ENCODE measurements around the gene TM4SF18.
"Not testable (repeated sequence)": the region's sequence is repeated elsewhere in the genome, so short reads cannot be mapped to it uniquely, and the experiment has no call there.

TM4SF18 gene

GRCh38 chr3:149368674-149369497 is 35.5 kb upstream of the TM4SF18 start:
- DNase-seq = no peak

GRCh38 chr3:149368201-149368673 is 34.8 kb upstream of the TM4SF18 start:
- no peak for DNase-seq

DNA sequence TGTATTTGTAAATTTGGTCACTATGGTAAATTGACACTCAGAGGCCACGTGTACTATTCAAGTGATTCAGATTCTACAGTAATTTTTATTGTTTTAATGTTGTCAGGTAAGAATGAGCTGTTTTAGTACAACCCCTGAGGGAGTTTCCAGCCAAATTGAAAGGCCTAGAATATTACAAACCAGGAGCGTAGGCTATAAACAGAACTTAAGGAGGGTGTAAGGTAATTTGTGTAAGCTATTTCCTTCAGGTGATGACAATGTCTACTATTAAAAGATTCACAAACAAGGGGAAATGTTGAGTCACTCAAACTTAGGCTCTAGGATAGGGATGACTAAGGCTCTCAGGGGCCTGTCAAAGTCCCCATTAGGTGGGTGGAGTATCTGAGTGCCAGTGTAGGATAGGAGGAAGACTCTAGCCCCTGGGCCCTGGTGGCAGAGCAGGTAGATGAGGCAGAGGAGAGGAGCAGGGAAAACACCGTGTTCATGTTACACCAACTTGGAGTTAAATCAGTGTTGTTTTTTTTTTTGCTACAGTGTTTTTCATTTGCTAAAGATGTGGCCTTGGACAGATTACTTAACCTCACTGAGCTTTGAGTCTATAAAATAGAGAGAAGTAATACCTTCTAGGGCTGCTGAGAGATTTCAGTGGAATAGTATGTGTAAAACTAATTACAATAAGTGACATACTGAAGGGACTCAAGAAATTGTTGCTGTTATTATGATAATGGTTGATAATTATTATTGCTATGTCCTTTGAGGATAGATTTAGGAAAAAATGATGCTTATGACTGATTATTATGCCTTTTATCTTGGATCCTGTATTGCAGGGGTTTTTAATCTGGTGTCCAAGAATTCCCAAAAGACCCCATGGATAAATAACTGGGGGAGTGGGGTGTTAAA is 33.8 kb upstream of the TM4SF18 start:
- DNase-seq = no peak

GRCh38 chr3:149366031-149366430 is 32.6 kb upstream of the TM4SF18 start:
- DNase-seq = no peak

DNA sequence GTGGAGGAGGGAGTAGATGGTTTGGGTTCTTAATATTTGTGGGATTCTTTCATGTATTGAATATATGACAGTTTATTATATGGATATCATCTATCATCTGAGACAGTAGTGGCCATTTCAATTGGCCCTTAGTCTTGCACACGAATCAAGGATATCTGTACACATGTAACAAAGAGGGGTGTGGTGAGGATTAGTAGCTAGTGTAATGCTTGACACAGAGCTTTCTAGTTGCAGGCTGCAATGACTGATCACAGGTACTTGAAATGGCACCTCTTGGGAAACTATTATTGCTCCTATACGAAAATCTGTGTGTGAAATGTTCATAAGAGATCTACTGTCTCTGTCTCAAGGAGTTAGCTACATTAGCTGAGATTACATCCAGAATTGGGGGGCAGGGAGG is 31.2 kb upstream of the TM4SF18 start:
- DNase-seq = no peak

DNA sequence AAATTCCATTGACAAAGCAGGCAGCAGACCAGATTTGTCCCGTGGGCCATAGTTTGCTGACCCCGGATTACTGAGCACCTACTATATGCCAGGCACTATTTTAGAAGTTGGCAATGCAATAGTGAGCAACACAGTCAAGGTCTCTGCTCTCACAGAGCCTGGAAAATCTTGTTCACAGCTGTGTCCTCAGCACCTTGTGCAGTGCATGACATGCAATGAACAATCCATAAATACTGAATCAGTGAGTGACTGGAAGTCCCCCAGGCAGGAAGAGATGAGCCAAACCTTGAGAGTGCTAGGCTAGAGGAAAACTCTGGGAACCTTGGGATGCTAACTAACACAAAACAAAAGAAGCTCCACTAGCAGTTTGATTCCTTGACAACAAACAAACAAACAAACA is 29.6 kb upstream of the TM4SF18 start:
- DNase-seq = no peak

GRCh38 chr3:149362366-149362765 is 28.9 kb upstream of the TM4SF18 start:
- no peak for DNase-seq

DNA sequence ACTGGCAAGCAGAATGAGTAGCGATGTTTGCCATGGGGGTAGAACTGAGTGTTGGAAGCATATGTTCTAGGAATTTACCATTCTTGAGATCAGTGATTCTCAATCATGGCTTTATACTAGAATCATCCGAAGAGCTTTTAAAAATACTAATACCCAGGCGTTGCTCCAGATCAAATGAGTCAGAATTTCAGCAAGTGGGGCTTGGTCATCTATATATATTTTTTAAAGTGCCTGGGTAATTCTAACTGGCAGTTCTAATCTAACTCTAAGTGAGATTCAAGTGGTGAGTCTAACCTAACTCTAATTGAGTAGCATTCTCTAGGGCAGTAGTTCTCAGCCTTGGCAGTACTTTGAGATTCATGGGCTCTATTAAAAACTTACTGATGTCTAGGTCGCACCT is 23.2 kb upstream of the TM4SF18 start:
- DNase-seq = no peak

- peak in 1 of 51 donors; percentile 15 for DNase-seq
Observed at GRCh38 chr3:149356044-149356592, 22.7 kb upstream of the TM4SF18 start.

GRCh38 chr3:149353581-149354184 is 20.2 kb upstream of the TM4SF18 start:
- DNase-seq = no peak

- peak in 30 of 51 donors; percentile 2 to 51 (median 16) for DNase-seq
Observed at GRCh38 chr3:149352556-149352955, 19.1 kb upstream of the TM4SF18 start.

- no peak for DNase-seq
Observed at GRCh38 chr3:149343951-149344350, 10.5 kb upstream of the TM4SF18 start.

DNA sequence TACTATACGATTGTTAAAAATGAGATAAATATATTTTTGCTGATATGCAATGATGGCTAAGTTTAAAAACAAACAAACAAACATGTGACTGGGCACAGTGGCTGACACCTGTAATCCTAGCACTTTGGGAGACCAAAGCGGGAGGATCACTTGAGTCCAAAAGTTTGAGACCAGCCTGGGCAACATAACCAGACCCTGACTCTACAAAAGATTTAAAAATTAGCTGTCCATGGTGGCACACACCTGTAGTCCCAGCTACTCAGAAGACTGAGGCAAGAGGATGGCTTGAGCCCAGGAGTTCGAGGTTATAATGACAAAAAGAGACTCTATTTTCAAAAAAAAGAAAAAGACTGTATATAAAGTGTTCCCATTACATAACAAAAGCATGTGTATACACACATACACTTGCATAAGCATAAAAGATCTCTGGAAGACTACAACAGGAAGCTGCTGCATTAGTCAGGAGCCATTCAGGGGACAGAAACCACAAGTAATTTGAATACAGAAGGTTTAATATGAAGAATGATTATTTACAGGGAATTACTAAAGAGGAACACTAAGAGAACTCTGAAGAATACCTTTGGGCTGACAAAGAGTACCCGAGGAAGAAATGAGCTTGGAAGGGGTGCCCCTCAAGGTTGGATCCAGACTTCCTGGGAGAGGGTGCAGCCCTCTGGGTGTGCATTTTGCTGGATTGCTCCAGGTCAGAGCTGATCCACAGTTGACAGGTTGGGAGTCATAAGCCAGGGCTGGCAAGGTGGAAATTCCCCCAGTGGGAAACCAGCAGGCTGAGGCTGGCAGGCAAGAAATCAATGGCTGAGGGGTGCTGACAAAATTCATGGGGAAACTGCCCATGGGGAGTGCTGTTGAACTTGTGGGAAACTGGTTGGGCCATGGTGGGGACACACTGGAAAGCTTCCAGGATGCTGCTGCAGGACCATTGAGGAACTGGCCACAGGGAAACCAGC is 9.3 kb upstream of the TM4SF18 start:
- no peak for DNase-seq

DNA sequence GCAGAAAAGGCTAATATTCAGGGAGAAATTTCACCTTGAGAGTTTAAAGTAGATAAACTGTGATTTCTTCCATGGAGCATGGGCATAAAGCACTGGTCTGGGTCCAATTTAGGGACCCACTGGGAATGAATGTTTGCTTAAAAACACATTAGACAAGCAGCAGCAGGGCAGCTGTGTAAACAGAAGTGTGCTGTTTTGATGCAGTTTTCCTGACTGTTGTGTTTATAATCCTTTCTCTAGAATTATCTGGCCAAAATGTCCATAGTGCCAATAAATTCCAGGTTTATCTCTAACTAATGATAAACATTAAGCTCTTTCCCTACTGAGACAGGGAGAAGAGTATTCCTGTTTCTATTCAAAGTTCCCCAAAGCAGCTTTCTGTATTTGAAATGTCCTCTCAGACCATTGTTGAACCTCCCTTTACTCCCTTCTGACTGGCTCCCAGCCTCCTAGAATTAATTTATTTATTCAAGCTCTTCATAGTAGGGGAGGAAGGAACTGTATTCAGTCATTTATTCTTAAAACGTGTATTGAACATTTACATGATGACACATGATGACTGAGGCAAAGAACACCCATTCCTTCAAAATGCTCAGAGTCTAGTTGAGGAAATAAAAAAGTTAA is 7.0 kb upstream of the TM4SF18 start:
- no peak for DNase-seq

DNA sequence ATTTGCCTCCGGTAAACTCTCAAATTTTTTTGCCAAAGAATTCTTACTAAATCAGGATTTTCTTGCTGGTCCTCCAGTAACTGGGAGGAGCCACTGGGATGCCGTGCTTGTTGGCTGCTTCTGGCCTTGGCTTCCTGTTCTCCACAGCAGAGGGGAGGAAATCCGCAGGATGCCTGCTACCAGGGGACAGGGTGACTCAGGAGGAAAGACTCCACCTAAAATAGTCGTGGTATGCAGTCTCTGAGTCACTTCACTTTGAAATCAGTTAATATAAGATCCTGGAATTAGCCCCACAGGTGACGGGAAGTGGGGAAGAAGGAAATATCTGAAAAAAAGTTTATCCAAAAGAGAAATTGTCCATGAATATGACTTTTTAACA is 6.5 kb upstream of the TM4SF18 start:
- DNase-seq = no peak

DNA sequence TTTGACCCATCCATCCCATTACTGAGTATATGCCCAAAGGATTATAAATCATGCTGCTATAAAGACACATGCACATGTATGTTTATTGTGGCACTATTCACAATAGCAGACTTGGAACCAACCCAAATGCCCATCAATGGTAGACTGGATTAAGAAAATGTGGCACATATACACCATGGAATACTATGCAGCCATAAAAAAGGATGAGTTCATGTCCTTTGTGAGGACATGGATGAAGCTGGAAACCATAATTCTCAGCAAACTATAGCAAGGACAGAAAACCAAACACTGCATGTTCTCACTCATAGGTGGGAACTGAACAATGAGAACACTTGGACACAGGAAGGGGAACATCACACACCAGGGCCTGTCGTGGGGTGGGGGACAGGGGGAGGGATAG is 4.0 kb upstream of the TM4SF18 start:
- not testable (repeated sequence) for DNase-seq

DNA sequence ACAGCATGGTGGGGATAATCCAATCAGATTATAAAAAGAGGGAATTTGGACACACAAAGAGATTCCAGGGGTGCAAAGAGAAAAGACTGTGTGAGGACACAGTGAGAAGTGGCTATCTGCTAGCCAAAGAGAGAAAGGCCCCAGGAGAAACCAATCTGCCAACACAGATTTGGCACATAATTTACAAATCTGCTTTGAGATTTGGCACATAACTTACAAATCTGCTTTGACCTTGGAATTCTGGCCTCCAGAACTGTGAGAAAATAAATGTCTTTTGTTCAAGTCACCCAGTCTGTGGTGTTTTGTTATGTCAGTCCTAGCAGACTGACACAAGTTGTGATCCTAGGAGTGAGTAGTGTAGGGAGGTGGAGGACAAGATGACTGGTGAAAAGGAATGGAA is 3.5 kb upstream of the TM4SF18 start:
- DNase-seq = no peak

GRCh38 chr3:149332771-149333170 is 665 bp downstream of the TM4SF18 start:
- no peak for DNase-seq

- DNase-seq = no peak
Observed at GRCh38 chr3:149332227-149332765, 1.1 kb downstream of the TM4SF18 start.

GRCh38 chr3:149331396-149331795 is 2.0 kb downstream of the TM4SF18 start:
- no peak for DNase-seq
